HEK293 (cell line): Measurements from ENCODE around the gene ZFHX3.

ENCODE experiments used
- CTCF ChIA-PET: fragments of 350-600 bp; formaldehyde crosslinking; extraction: SDS; loops from one replicate; lab custom pipeline; 2021; ENCODE audit warnings: antibody characterized with exemption; lab: Yijun Ruan, JAX
- POLR2A ChIA-PET: fragments of 300-600 bp; formaldehyde crosslinking; extraction: SDS; loops from one replicate; lab custom pipeline; 2020; ENCODE audit warnings: antibody characterized with exemption, inconsistent platforms; lab: Yijun Ruan, JAX
- H3K27ac ChIP-seq: fragments of 200-500 bp; sonication (Bioruptor generic); 2 replicates; pipeline ENCODE4 v1.5.1; 2014; ENCODE audit warnings: low read depth, low read length, control low read depth, inconsistent platforms; ENCODE audit errors: extremely low read depth
- H3K36me3 ChIP-seq, 2 experiments: fragments of 200-500 bp in 1 of 2; sonication (Bioruptor generic) in 1 of 2; 1 replicate in 1 of 2; 2 replicates in 1 of 2; pipeline ENCODE4 v1.5.1; 2014 to 2017; ENCODE audit warnings: inconsistent platforms in 2 of 2, low read length in 2 of 2; ENCODE audit not compliant: control insufficient read depth in 2 of 2, insufficient read depth in 1 of 2
- H3K4me1 ChIP-seq: fragments of 200-500 bp; sonication (Bioruptor generic); 2 replicates; pipeline ENCODE4 v1.5.1; 2014; ENCODE audit warnings: mild to moderate bottlenecking, low read length, inconsistent platforms; ENCODE audit not compliant: control insufficient read depth, insufficient read depth
- H3K4me3 ChIP-seq: 2 replicates; pipeline ENCODE4 v1.5.1; 2011; ENCODE audit warnings: low read depth, mild to moderate bottlenecking, control low read depth, low read length, moderate library complexity
- H3K9me3 ChIP-seq: fragments of 200-500 bp; sonication (Bioruptor generic); 2 replicates; pipeline ENCODE4 v1.5.1; 2014; ENCODE audit warnings: low read depth, low read length, inconsistent platforms; ENCODE audit not compliant: control insufficient read depth, insufficient read depth
- AEBP2 ChIP-seq: fragments of 450-650 bp; formaldehyde crosslinking; IDR thresholded peaks from 2 replicates; pipeline ENCODE4 v1.5.1; 2016; ENCODE audit warnings: missing biosample characterization, missing genetic modification characterization, borderline replicate concordance
- EGR2 ChIP-seq: fragments of 450-650 bp; formaldehyde crosslinking; IDR thresholded peaks from 2 replicates; pipeline ENCODE4 v1.5.1; 2016; ENCODE audit warnings: low read depth, missing biosample characterization, missing genetic modification characterization
- IKZF3 ChIP-seq: fragments of 450-650 bp; IDR thresholded peaks from 2 replicates; pipeline ENCODE4 v1.5.0; 2018; ENCODE audit warnings: missing biosample characterization, mild to moderate bottlenecking, missing genetic modification characterization, moderate library complexity
- MYNN ChIP-seq: fragments of 450-650 bp; formaldehyde crosslinking; IDR thresholded peaks from 2 replicates; pipeline ENCODE4 v1.5.1; 2016; ENCODE audit warnings: missing biosample characterization, missing genetic modification characterization, borderline replicate concordance
- PRDM2 ChIP-seq: fragments of 450-650 bp; formaldehyde crosslinking; IDR thresholded peaks from 2 replicates; pipeline ENCODE4 v1.5.1; 2016; ENCODE audit warnings: missing biosample characterization, missing genetic modification characterization, borderline replicate concordance
- REPIN1 ChIP-seq: fragments of 450-650 bp; formaldehyde crosslinking; IDR thresholded peaks from 2 replicates; pipeline ENCODE4 v1.5.1; 2017; ENCODE audit warnings: missing biosample characterization, missing genetic modification characterization, low read depth
- SALL2 ChIP-seq: fragments of 450-650 bp; formaldehyde crosslinking; IDR thresholded peaks from 2 replicates; pipeline ENCODE4 v1.5.0; 2017; ENCODE audit warnings: missing biosample characterization, mild to moderate bottlenecking, missing genetic modification characterization, borderline replicate concordance
- TCF7L2 ChIP-seq: IDR thresholded peaks from 2 replicates; pipeline ENCODE4 v1.6.1; 2011; ENCODE audit warnings: low read depth, mild to moderate bottlenecking, inconsistent platforms, low read length, moderate library complexity, borderline replicate concordance
- TRIM28 ChIP-seq: IDR thresholded peaks from 2 replicates; pipeline ENCODE4 v1.6.1; 2011; ENCODE audit warnings: low read length, control low read depth, borderline replicate concordance
- TSHZ1 ChIP-seq: fragments of 450-650 bp; formaldehyde crosslinking; IDR thresholded peaks from 2 replicates; pipeline ENCODE4 v1.5.1; 2016; ENCODE audit warnings: missing biosample characterization, missing genetic modification characterization, borderline replicate concordance
- YY2 ChIP-seq: fragments of 450-650 bp; formaldehyde crosslinking; IDR thresholded peaks from 2 replicates; pipeline ENCODE4 v1.5.1; 2016; ENCODE audit warnings: missing biosample characterization, missing genetic modification characterization
- ZNF112 ChIP-seq: fragments of 450-650 bp; formaldehyde crosslinking; IDR thresholded peaks from 2 replicates; pipeline ENCODE4 v1.5.0; 2017; ENCODE audit warnings: missing biosample characterization, missing genetic modification characterization
- ZNF174 ChIP-seq: fragments of 450-650 bp; formaldehyde crosslinking; IDR thresholded peaks from 2 replicates; pipeline ENCODE4 v1.5.0; 2017; ENCODE audit warnings: missing biosample characterization, mild to moderate bottlenecking, missing genetic modification characterization
- ZNF19 ChIP-seq: fragments of 450-650 bp; formaldehyde crosslinking; IDR thresholded peaks from 2 replicates; pipeline ENCODE4; 2016; ENCODE audit warnings: missing biosample characterization, missing genetic modification characterization, low read depth
- ZNF2 ChIP-seq: fragments of 450-650 bp; formaldehyde crosslinking; IDR thresholded peaks from 2 replicates; pipeline ENCODE4 v1.5.1; 2016; ENCODE audit warnings: missing biosample characterization, missing genetic modification characterization
- ZNF530 ChIP-seq: fragments of 450-650 bp; formaldehyde crosslinking; IDR thresholded peaks from 2 replicates; pipeline ENCODE4 v1.5.1; 2016; ENCODE audit warnings: low read depth, missing biosample characterization, missing genetic modification characterization
- ZNF560 ChIP-seq: fragments of 450-650 bp; formaldehyde crosslinking; IDR thresholded peaks from 2 replicates; pipeline ENCODE4 v1.5.1; 2017; ENCODE audit warnings: missing biosample characterization, missing genetic modification characterization, borderline replicate concordance
- ZNF561 ChIP-seq: fragments of 450-650 bp; IDR thresholded peaks from 2 replicates; pipeline ENCODE4 v1.5.1; 2018; ENCODE audit warnings: missing biosample characterization, missing genetic modification characterization, borderline replicate concordance
- ZNF626 ChIP-seq: fragments of 450-650 bp; sonication (Bioruptor Pico); formaldehyde crosslinking; IDR thresholded peaks from 2 replicates; pipeline ENCODE4 v1.5.1; 2018; ENCODE audit warnings: missing biosample characterization, missing genetic modification characterization, inconsistent platforms
- ZNF677 ChIP-seq: fragments of 450-650 bp; IDR thresholded peaks from 2 replicates; pipeline ENCODE4 v1.5.0; 2018; ENCODE audit warnings: missing biosample characterization, mild to moderate bottlenecking, missing genetic modification characterization, moderate library complexity
- ZNF707 ChIP-seq: fragments of 450-650 bp; formaldehyde crosslinking; IDR thresholded peaks from 2 replicates; pipeline ENCODE4 v1.5.1; 2016; ENCODE audit warnings: missing biosample characterization, missing genetic modification characterization
- ZNF777 ChIP-seq: fragments of 450-650 bp; formaldehyde crosslinking; IDR thresholded peaks from 2 replicates; pipeline ENCODE4 v1.5.1; 2017; ENCODE audit warnings: missing biosample characterization, missing genetic modification characterization, borderline replicate concordance
- ZNF830 ChIP-seq: fragments of 450-650 bp; IDR thresholded peaks from 2 replicates; pipeline ENCODE4 v1.5.0; 2018; ENCODE audit warnings: missing biosample characterization, missing genetic modification characterization, low read depth, mild to moderate bottlenecking, moderate library complexity
- ZSCAN5A ChIP-seq: fragments of 450-650 bp; formaldehyde crosslinking; IDR thresholded peaks from 2 replicates; pipeline ENCODE4 v1.5.1; 2016; ENCODE audit warnings: missing biosample characterization, missing genetic modification characterization

The ZFHX3 gene

GRCh38 chr16:72794319-72794718, 253.6 kb downstream of the ZFHX3 start:
- Histone ChIP-seq H3K4me1 (no peaks in the 10 kb centered on the region), H3K9me3 (no peaks in the 10 kb centered on the region), H3K27ac (no peak overlapping the region)
- CTCF ChIA-PET = interaction anchor here (1.5 kb wide), 1 partner anchor 18 kb away, joined by 3 read pairs; no protein-coding TSS in a partner anchor
- TF ChIP-seq PRDM2 (no peak), ZNF707 (tag by site-specific recombination) (no peak), ZNF560 (no peak), ZSCAN5A (tag by site-specific recombination) (no peak), TSHZ1 (tag by site-specific recombination) (no peak), ZNF174 (tag by site-specific recombination) (no peak), ZNF830 (tag by site-specific recombination) (no peak), ZNF19 (tag by site-specific recombination) (no peak), TCF7L2 (no peak), MYNN (tag by site-specific recombination) (no peak), TRIM28 (no peak), ZNF112 (tag by site-specific recombination) (no peak), SALL2 (tag by site-specific recombination) (no peak), ZNF561 (tag by site-specific recombination) (no peak)
- TF ChIP-seq, all 188 proteins: peak for 0
- Histone ChIP-seq H3K36me3 (peaks cover 0 to 90% of the 10 kb centered on the region in 2 experiments; a peak in 2 of 3 replicates), H3K4me3 (no peak overlapping the region)
- POLR2A ChIA-PET = no interaction called here

GRCh38 chr16:72793716-72794115, 254.2 kb downstream of the ZFHX3 start:
- H3K4me3 ChIP-seq = no peak overlapping the region
- H3K27ac ChIP-seq = no peak overlapping the region
- CTCF ChIA-PET = interaction anchor here (1.5 kb wide), 1 partner anchor 18 kb away, joined by 3 read pairs; no protein-coding TSS in a partner anchor
- H3K4me1 ChIP-seq = no peaks in the 10 kb centered on the region
- POLR2A ChIA-PET = no interaction called here
- H3K36me3 ChIP-seq = peaks cover 0 to 89% of the 10 kb centered on the region in 2 experiments; a peak in 2 of 3 replicates
- H3K9me3 ChIP-seq = no peaks in the 10 kb centered on the region
- TF ChIP-seq ZNF2 (tag by site-specific recombination) (no peak), ZNF19 (tag by site-specific recombination) (no peak), ZNF777 (tag by site-specific recombination) (no peak), EGR2 (tag by site-specific recombination) (no peak), REPIN1 (tag by site-specific recombination) (no peak), AEBP2 (no peak), ZNF626 (tag by site-specific recombination) (no peak), ZNF530 (tag by site-specific recombination) (no peak), YY2 (tag by site-specific recombination) (no peak), IKZF3 (tag by site-specific recombination) (no peak), ZNF677 (tag by site-specific recombination) (no peak)
